A673 (cell line): ENCODE results near the gene HOMEZ. TPM values are rescaled to one million over a fixed set of nuclear protein-coding genes. Genes with fewer than 3 reads are reported as not detected.
"Not testable (repeated sequence)": the region's sequence is repeated elsewhere in the genome, so short reads cannot be mapped to it uniquely, and the experiment has no call there.

Source experiments
- BruUV-seq: library from RNA; stranded (reverse); fragments of 400-500 nt; replicated peaks from 2 replicates; lab custom pipeline; 2021; lab: Mats Ljungman, UMichigan
- CTCF ChIA-PET: fragments of 300-600 bp; sonication (Branson Sonifier 250); formaldehyde crosslinking; loops from one replicate; lab custom pipeline; 2022; ENCODE audit warnings: antibody characterized with exemption; lab: Charles Lee
- POLR2A ChIA-PET: fragments of 300-600 bp; sonication (Branson Sonifier 250); formaldehyde crosslinking; loops from one replicate; lab custom pipeline; 2022; ENCODE audit warnings: antibody characterized with exemption; ENCODE audit not compliant: low non-redundant PET; lab: Charles Lee
- DNase-seq: peaks from one replicate; pipeline ENCODE4 v3.0.0-alpha.2; 2015; ENCODE audit warnings: low spot score
- H3K27ac ChIP-seq: fragments of 200-600 bp; sonication (generic); 2 replicates; pipeline ENCODE4 v1.5.1; 2016; ENCODE audit warnings: mixed run types, low read depth, mild to moderate bottlenecking, mixed read lengths, antibody characterized with exemption, low read length; ENCODE audit not compliant: poor library complexity, severe bottlenecking
- H3K27me3 ChIP-seq: fragments of 200-600 bp; sonication (generic); replicated peaks from 2 replicates; pipeline ENCODE4 v1.6.1; 2017; ENCODE audit warnings: mixed run types, low read depth, mild to moderate bottlenecking, mixed read lengths, antibody characterized with exemption, low read length; ENCODE audit not compliant: insufficient read depth, poor library complexity
- H3K36me3 ChIP-seq: fragments of 200-600 bp; sonication (generic); 2 replicates; pipeline ENCODE4 v1.6.1; 2016; ENCODE audit warnings: mixed run types, mild to moderate bottlenecking, mixed read lengths, antibody characterized with exemption, low read length; ENCODE audit not compliant: insufficient read depth, poor library complexity, severe bottlenecking
- H3K4me1 ChIP-seq: fragments of 200-600 bp; sonication (generic); 2 replicates; pipeline ENCODE4 v1.6.1; 2017; ENCODE audit warnings: mixed run types, mild to moderate bottlenecking, mixed read lengths, antibody characterized with exemption, low read length; ENCODE audit not compliant: insufficient read depth, poor library complexity, severe bottlenecking
- H3K4me3 ChIP-seq: fragments of 200-600 bp; sonication (generic); 2 replicates; pipeline ENCODE4 v1.5.1; 2016; ENCODE audit warnings: low read depth, mixed run types, mild to moderate bottlenecking, mixed read lengths, low read length; ENCODE audit not compliant: poor library complexity, severe bottlenecking
- H3K9me3 ChIP-seq: fragments of 200-600 bp; sonication (generic); 2 replicates; pipeline ENCODE4 v1.6.1; 2016; ENCODE audit warnings: mixed run types, low read depth, mild to moderate bottlenecking, mixed read lengths, antibody characterized with exemption, low read length; ENCODE audit not compliant: poor library complexity, severe bottlenecking
- CTCF ChIP-seq: fragments of 300-800, 200-600 bp; sonication (generic); conservative IDR thresholded peaks from 2 replicates; pipeline ENCODE4 v1.5.1; 2017; ENCODE audit warnings: low read depth, mild to moderate bottlenecking, antibody characterized with exemption, low read length, moderate library complexity, mixed read lengths
- EZH2 ChIP-seq: fragments of 200-600 bp; sonication (generic); IDR thresholded peaks from 2 replicates; pipeline ENCODE4 v1.6.1; 2017; ENCODE audit warnings: borderline replicate concordance, low read depth, mild to moderate bottlenecking, mixed read lengths, antibody characterized with exemption, low read length; ENCODE audit not compliant: poor library complexity, severe bottlenecking
- intact Hi-C: fragments of 100-400 bp; cut with micrococcal nuclease; formaldehyde crosslinking; loops from one replicate; pipeline ENCODE4 v1.10.0; 2022; ENCODE audit not compliant: unreplicated experiment
- total RNA-seq: library from RNA; stranded (reverse); gene quantifications from 2 replicates; pipeline ENCODE4 v1.2.3, GENCODE V29; 2021

The HOMEZ gene
- total RNA-seq, 1 experiment from 2014 or later, result 6.3 TPM

GRCh38 chr14:23245282-23245681 lies 40.6 kb downstream of the HOMEZ start:
- intact Hi-C loops, result no loop called here
- no peak for DNase-seq
- no peaks in the 10 kb centered on the region for H3K36me3 ChIP-seq
- TF ChIP-seq EZH2 (no peak), CTCF (no peak)
- ChIA-PET CTCF (no interaction called here), POLR2A (no interaction called here)
- BruUV-seq, result no TSS peak
- no peaks in the 10 kb centered on the region for H3K4me1 ChIP-seq
- H3K9me3 ChIP-seq, result no peaks in the 10 kb centered on the region
- no peaks in the 10 kb centered on the region for H3K27me3 ChIP-seq
- H3K27ac ChIP-seq, result no peak overlapping the region
- H3K4me3 ChIP-seq, result no peak overlapping the region

- BruUV-seq, result no TSS peak
- Histone ChIP-seq H3K9me3 (no peaks in the 10 kb centered on the region), H3K36me3 (no peaks in the 10 kb centered on the region), H3K27me3 (no peaks in the 10 kb centered on the region), H3K4me3 (no peak overlapping the region), H3K27ac (no peak overlapping the region), H3K4me1 (peaks cover 1% of the 10 kb centered on the region)
- no peak for DNase-seq
- CTCF ChIA-PET, result no interaction called here
- POLR2A ChIA-PET, result no interaction called here
- intact Hi-C loops, result no loop called here
- TF ChIP-seq CTCF, result no peak
- TF ChIP-seq EZH2, result no peak
Observed at GRCh38 chr14:23243066-23243465, 42.9 kb downstream of the HOMEZ start.

GRCh38 chr14:23242076-23242475 lies 43.9 kb downstream of the HOMEZ start:
- CTCF ChIA-PET, result interaction anchor here (1.2 kb wide), 1 partner anchor 122 kb away, joined by 3 read pairs; no protein-coding TSS in a partner anchor
- TF ChIP-seq EZH2 (no peak), CTCF (no peak)
- H3K27ac ChIP-seq, result no peak overlapping the region
- DNase-seq, result no peak
- no peaks in the 10 kb centered on the region for H3K9me3 ChIP-seq
- BruUV-seq, result no TSS peak
- intact Hi-C loops, result no loop called here
- POLR2A ChIA-PET, result no interaction called here
- peaks cover 5% of the 10 kb centered on the region for H3K4me1 ChIP-seq
- no peaks in the 10 kb centered on the region for H3K36me3 ChIP-seq
- no peak overlapping the region for H3K4me3 ChIP-seq
- no peaks in the 10 kb centered on the region for H3K27me3 ChIP-seq

DNA sequence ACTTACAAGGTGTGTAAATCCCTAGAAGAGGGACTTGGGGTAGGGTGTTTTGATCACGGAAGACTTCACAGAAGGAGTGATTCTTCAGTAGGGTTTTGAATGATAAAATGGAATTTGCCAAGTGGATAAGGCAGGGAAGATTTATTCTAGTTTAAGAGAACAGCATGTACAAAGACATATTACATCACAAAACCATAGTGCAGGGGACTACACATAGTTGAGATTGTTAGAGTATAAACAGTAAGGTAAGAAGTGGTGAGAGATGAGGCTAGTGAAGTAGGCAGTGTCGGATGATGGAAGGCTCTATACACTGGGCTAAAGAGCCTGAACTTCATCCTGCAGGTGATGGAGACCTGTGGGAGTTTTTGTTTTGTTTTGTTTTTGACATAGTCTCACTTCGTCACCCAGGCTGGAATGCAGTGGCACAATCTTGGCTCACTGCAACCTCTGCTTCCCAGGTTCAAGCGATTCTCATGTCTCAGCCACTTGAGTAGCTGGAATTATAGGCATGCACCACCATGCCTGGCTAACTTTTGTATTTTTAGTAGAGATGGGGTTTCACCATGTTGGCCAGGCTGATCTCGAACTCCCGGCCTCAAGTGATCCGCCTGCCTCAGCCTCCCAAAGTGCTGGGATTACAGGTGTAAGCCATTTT lies 44.7 kb downstream of the HOMEZ start:
- CTCF ChIA-PET, result not testable (repeated sequence)

More for the DNA sequence above, 44.7 kb downstream of the HOMEZ start:
- H3K27ac ChIP-seq, BruUV-seq, H3K36me3 ChIP-seq, H3K4me3 ChIP-seq, H3K4me1 ChIP-seq, H3K9me3 ChIP-seq, POLR2A ChIA-PET, H3K27me3 ChIP-seq, intact Hi-C loops, DNase-seq: not testable (repeated sequence)
